Thyroid gland (tissue), 4 donors: ENCODE results near the gene KIF23. TPM values are rescaled to one million over a fixed set of nuclear protein-coding genes. Genes with fewer than 3 reads are reported as not detected.
"Not testable (repeated sequence)": the region's sequence is repeated elsewhere in the genome, so short reads cannot be mapped to it uniquely, and the experiment has no call there.

Experiments
- DNase-seq, 2 donors: peaks; one replicate each; pipeline ENCODE4 v3.0.0-alpha.2; 2019
- H3K27ac ChIP-seq, 3 donors: fragments of 200-600 bp; sonication (generic); 1 replicate in 2 of 3; 2 replicates in 1 of 3; pipeline ENCODE4 v1.5.1; 2016 to 2019; ENCODE audit warnings: mild to moderate bottlenecking in 1 of 3, moderate library complexity in 1 of 3
- H3K27me3 ChIP-seq: fragments of 200-600 bp; sonication (generic); one replicate; pipeline ENCODE4 v1.5.1; 2019
- H3K36me3 ChIP-seq, 2 donors: fragments of 200-600 bp; sonication (generic); one replicate each; pipeline ENCODE4 v1.5.1; 2016 to 2019
- H3K4me1 ChIP-seq, 2 donors: fragments of 200-600 bp; sonication (generic); one replicate each; pipeline ENCODE4 v1.5.1; 2017 to 2019
- H3K4me3 ChIP-seq, 3 donors: fragments of 200-600 bp; sonication (generic); replicated peaks in 1 of 3; 1 replicate in 2 of 3; 2 replicates in 1 of 3; pipeline ENCODE4 v1.5.1; 2016; ENCODE audit warnings: mild to moderate bottlenecking in 1 of 3
- H3K9me3 ChIP-seq: fragments of 200-600 bp; sonication (generic); one replicate; pipeline ENCODE4 v1.5.1; 2017
- POLR2A ChIP-seq, 2 donors: fragments of 450-650 bp; IDR thresholded peaks; one replicate each; pipeline ENCODE4 v1.6.1; 2017; ENCODE audit warnings: antibody characterized with exemption in 2 of 2, mild to moderate bottlenecking in 2 of 2, moderate library complexity in 1 of 2
- WGBS, 2 donors: methylation state at CpG; one replicate each; pipeline ENCODE4 v1.1.5; 2017; 5-methylcytosine and 5-hydroxymethylcytosine counted together
- intact Hi-C: fragments of 100-400 bp; cut with DNase I; formaldehyde crosslinking; loops from one replicate; pipeline ENCODE4 v1.15.1; 2023
- total RNA-seq, 4 donors: library from RNA; depleted of rRNA; stranded (reverse); fragments of >200 nt; gene quantifications; one replicate each; pipeline ENCODE4 v1.2.3, GENCODE V29; 2016
- TF ChIP-seq, protein P1 (sequence below), 6 experiments: fragments of 200-600 bp in 3 of 6; fragments of 450-650 bp in 3 of 6; sonication (generic) in 3 of 6; IDR thresholded peaks; one replicate each; pipeline ENCODE4 v1.5.1; 2016 to 2019; ENCODE audit warnings: antibody characterized with exemption in 6 of 6, mild to moderate bottlenecking in 2 of 6, inconsistent platforms in 1 of 6, moderate library complexity in 1 of 6

KIF23 gene
- total RNA-seq, 4 donors from 2014 or later: 0.40 to 3.3 (median 1.2) TPM; not detected in 1

GRCh38 chr15:69377216-69377970 is 36.8 kb upstream of the KIF23 start:
- Histone ChIP-seq H3K36me3 (no peaks in the 10 kb centered on the region), H3K4me1 (no peaks in the 10 kb centered on the region), H3K9me3 (no peaks in the 10 kb centered on the region), H3K27me3 (no peaks in the 10 kb centered on the region), H3K4me3 (no peak overlapping the region), H3K27ac (no peak overlapping the region)
- no peak for TF ChIP-seq POLR2A (IDR thresholded peaks at IDR 0.05)
- TF ChIP-seq, protein P1, sequence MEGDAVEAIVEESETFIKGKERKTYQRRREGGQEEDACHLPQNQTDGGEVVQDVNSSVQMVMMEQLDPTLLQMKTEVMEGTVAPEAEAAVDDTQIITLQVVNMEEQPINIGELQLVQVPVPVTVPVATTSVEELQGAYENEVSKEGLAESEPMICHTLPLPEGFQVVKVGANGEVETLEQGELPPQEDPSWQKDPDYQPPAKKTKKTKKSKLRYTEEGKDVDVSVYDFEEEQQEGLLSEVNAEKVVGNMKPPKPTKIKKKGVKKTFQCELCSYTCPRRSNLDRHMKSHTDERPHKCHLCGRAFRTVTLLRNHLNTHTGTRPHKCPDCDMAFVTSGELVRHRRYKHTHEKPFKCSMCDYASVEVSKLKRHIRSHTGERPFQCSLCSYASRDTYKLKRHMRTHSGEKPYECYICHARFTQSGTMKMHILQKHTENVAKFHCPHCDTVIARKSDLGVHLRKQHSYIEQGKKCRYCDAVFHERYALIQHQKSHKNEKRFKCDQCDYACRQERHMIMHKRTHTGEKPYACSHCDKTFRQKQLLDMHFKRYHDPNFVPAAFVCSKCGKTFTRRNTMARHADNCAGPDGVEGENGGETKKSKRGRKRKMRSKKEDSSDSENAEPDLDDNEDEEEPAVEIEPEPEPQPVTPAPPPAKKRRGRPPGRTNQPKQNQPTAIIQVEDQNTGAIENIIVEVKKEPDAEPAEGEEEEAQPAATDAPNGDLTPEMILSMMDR (IDR thresholded peaks at IDR 0.05): no peak
- DNase-seq: no peak
- intact Hi-C loops: no loop called here
- WGBS, 2 donors: 87 to 89% methylated on average over 8 of the region's 8 CpGs

- TF ChIP-seq, protein P1 (IDR thresholded peaks at IDR 0.05): no peak
- TF ChIP-seq POLR2A (IDR thresholded peaks at IDR 0.05): no peak
- intact Hi-C loops: no loop called here
- Histone ChIP-seq H3K36me3 (no peaks in the 10 kb centered on the region), H3K4me1 (no peaks in the 10 kb centered on the region), H3K4me3 (no peak overlapping the region), H3K9me3 (no peaks in the 10 kb centered on the region), H3K27me3 (no peaks in the 10 kb centered on the region), H3K27ac (no peak overlapping the region)
- DNase-seq: no peak
- 80 to 83% methylated on average over 9 of the region's 9 CpGs for WGBS, 2 donors
Measured at GRCh38 chr15:69380100-69380725, 33.9 kb upstream of the KIF23 start.

DNA sequence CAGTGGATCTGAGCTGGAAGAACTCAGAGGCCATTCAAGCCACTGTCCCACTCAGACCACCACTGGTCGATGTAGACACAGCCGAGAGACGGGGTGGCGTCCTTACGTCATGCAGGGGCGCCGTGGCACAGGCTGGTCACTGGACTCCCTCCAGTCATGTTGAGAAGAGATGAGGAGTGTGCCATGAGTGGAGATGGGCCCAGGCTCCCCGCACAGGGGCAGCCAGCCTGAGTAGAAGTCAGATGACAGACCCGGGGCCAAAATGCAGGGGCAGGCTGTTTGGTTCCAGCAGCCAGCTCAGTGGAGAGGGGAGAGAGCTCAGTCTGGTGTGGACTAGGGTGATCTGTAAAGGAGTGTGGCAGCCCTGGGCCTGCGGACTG is 33.4 kb upstream of the KIF23 start:
- Histone ChIP-seq H3K36me3 (no peaks in the 10 kb centered on the region), H3K27ac (no peak overlapping the region), H3K9me3 (no peaks in the 10 kb centered on the region), H3K4me1 (no peaks in the 10 kb centered on the region), H3K4me3 (no peak overlapping the region), H3K27me3 (no peaks in the 10 kb centered on the region)
- WGBS, 2 donors: 89 to 91% methylated on average over 10 of the region's 10 CpGs
- intact Hi-C loops: no loop called here
- TF ChIP-seq, protein P1 (IDR thresholded peaks at IDR 0.05): no peak
- no peak for TF ChIP-seq POLR2A (IDR thresholded peaks at IDR 0.05)
- no peak for DNase-seq

DNA sequence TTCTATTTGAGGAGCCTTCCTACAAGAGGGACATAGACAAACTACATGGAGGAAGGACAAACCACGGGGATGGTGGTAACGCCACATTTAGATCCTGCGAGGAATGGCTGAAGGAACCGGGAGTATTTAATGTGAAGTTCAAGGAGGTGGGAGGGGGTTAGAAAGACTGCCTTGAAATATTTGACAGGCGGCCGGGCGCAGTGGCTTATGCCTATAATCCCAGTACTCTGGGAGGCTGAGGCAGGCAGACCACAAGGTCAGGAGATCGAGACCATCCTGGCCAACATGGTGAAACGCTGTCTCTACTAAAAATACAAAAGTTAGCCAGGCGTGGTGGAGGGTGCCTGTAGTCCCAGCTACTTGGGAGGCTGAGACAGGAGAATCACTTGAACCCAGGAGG is 32.0 kb upstream of the KIF23 start:
- H3K4me3 ChIP-seq, H3K27me3 ChIP-seq, H3K36me3 ChIP-seq, intact Hi-C loops, H3K27ac ChIP-seq, H3K9me3 ChIP-seq, H3K4me1 ChIP-seq, DNase-seq: not testable (repeated sequence)
- WGBS, 2 donors: 88 to 92% methylated on average over 10 of the region's 10 CpGs

DNA sequence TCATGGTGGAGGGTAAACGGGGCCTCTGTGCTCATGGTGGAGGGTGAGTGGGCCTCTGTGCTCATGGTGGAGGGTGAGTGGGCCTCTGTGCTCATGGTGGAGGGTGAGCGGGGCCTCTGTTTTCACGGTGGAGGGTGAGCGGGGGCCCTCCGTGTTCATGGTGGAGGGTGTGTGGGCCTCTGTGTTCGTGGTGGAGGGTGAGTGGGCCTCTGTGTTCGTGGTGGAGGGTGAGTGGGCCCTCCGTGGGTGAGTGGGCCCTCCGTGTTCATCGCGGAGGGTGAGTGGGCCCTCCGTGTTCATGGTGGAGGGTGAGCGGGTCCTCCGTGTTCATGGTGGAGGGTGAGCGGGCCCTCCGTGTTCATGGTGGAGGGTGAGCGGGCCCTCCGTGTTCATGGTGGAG is 30.1 kb upstream of the KIF23 start:
- DNase-seq, intact Hi-C loops, H3K4me1 ChIP-seq, H3K4me3 ChIP-seq, H3K27ac ChIP-seq, H3K27me3 ChIP-seq, H3K9me3 ChIP-seq, H3K36me3 ChIP-seq: not testable (repeated sequence)
- WGBS, 2 donors: 89 to 92% methylated on average over 9 to 12 of the region's 18 CpGs
